ENCODE measurements around the gene CEP68. TPM values are rescaled to one million over a fixed set of nuclear protein-coding genes. Genes with fewer than 3 reads are reported as not detected.

Gene CEP68, protein sequence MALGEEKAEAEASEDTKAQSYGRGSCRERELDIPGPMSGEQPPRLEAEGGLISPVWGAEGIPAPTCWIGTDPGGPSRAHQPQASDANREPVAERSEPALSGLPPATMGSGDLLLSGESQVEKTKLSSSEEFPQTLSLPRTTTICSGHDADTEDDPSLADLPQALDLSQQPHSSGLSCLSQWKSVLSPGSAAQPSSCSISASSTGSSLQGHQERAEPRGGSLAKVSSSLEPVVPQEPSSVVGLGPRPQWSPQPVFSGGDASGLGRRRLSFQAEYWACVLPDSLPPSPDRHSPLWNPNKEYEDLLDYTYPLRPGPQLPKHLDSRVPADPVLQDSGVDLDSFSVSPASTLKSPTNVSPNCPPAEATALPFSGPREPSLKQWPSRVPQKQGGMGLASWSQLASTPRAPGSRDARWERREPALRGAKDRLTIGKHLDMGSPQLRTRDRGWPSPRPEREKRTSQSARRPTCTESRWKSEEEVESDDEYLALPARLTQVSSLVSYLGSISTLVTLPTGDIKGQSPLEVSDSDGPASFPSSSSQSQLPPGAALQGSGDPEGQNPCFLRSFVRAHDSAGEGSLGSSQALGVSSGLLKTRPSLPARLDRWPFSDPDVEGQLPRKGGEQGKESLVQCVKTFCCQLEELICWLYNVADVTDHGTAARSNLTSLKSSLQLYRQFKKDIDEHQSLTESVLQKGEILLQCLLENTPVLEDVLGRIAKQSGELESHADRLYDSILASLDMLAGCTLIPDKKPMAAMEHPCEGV
- total RNA-seq: 3.7 and 4.6 TPM in 2 replicates

DNA sequence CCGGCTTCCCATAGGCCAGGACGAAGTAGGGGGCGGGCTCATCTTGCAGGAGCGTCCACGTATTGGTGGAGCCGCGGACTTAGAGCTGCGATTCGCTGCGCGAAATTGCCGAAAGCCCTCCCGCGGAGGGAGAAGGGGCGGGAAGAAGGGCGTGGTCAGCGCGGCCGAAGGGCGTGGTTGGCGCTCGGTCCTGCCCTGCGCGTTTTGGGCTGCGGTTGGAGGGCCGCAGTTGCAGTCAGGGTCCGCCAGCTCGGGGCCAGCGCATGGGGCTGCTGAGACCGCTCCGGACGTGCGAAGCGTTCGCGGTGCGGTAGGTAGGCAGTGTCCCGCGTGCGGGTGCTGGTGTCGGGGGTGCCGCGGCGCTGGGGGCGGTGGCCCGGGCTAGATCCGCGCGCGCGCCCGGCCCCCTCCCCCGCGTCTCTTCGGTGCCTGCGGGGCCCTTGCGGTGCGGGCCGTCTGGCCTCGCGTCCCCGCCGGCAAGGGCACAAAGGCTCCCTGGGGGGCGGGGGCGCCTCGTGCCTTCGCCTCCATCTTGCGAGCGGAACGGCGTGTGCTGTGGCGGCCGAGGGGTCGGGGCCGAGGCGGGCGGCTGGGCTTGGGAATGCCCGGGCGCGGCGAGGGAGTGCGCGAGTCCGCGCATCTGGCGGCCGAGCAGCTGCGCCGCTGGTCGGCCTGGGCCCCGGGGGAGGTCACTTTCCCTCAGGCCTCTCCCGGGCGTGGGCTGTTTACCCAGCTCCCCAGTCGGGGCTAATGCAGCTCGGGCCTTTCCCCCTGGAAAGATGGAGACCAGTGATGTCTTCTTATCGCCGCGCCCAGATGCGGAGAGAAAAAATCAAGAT is at the start of gene CEP68:
CEP68 (plus strand) TSS at position 202 of the 839 bp plus-strand sequence. CDS start 13,029 bp downstream, outside the sequence.

DNA sequence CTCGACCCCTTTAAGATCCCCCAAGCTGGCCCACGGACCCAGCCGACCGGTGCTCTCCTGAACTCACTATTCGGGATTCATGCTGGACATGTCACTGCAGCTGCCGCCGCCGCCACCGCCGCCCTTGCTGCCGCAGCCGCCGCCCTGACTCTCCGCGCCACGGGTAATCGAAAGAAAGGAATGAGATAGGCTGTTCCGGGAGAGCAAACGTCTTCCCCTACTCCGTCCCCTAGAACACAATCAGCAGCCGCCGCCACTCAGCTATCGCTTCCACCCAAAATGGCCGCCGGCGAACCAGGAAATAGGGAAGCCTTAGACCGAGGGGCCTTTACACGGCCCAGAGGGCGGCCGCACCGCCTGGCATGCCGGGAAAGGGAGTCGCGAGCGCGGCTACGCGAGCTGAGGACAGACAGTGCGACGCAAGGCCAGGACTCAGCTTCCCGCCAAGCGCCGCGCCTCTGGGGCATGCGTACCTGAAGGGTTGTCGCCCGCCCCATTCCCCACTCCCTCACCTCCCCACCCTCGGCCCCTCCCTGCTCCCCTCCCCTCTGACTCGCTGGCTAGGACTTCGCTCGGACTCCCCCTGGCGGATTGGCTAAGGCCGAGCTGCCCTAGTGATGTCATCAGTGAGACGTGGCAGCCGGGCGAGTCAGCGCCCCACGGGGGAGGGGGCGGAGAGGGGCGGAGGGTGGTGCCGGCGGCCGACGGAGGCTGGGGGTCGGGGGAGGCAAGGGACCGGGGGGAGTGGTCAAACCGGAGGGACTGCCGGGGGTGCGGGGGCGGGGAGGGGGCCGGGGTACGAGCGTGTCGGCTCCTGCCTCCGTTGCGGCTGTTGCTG is 73.8 kb downstream of the CEP68 start, which contains the start of gene RAB1A:
RAB1A (minus strand) TSS at position 281 of the 838 bp plus-strand sequence; CDS start at position 90, 191 bp downstream.

Other genes starting within 250 kb of the CEP68 start
- 41.2 and 58.5 TPM in 2 replicates for gene SLC1A4, start 67.0 kb upstream of the CEP68 start, total RNA-seq
- gene RAB1A, start 73.7 kb downstream of the CEP68 start, total RNA-seq: 81.4 and 90.0 TPM in 2 replicates
- gene ACTR2, start 171.4 kb downstream of the CEP68 start, total RNA-seq: 81.1 and 90.6 TPM in 2 replicates

Data from hair follicular keratinocyte (primary cell).